GM12878 (cell line): ENCODE results near the gene RRBP1. TPM values are rescaled to one million over a fixed set of nuclear protein-coding genes. Genes with fewer than 3 reads are reported as not detected.
A peak's percentile ranks its signal among the peaks of the same experiment; 100 is the strongest.

Experiments
- ATAC-seq: fragments of 200-7000 bp; cut with Tn5 transposase; 3 replicates; pipeline ENCODE4 v1.9.1; 2020; ENCODE audit warnings: mild to moderate bottlenecking, moderate library complexity
- BruUV-seq: library from RNA; stranded (reverse); fragments of 400-500 nt; replicated peaks from 2 replicates; lab custom pipeline; 2021; lab: Mats Ljungman, UMichigan
- CTCF ChIA-PET: fragments of 300-600 bp; sonication (Branson Sonifier 250); formaldehyde crosslinking; extraction: SDS; loops from one replicate; lab custom pipeline; 2021; ENCODE audit warnings: inconsistent platforms; lab: Yijun Ruan, JAX
- POLR2A ChIA-PET: fragments of 350-600 bp; formaldehyde crosslinking; extraction: SDS; loops from one replicate; lab custom pipeline; 2021; ENCODE audit warnings: inconsistent platforms; lab: Charles Lee
- RAD21 ChIA-PET: fragments of 300-600 bp; sonication (Branson Sonifier 250); formaldehyde crosslinking; loops from one replicate; lab custom pipeline; 2023; ENCODE audit warnings: antibody characterized with exemption; ENCODE audit not compliant: unreplicated experiment; lab: Charles Lee
- SMC1A ChIA-PET: fragments of 300-600 bp; sonication (Branson Sonifier 250); formaldehyde crosslinking; loops from one replicate; lab custom pipeline; 2023; ENCODE audit not compliant: unreplicated experiment, uncharacterized antibody; lab: Charles Lee
- DNase-seq: peaks from one replicate; pipeline ENCODE4 v3.0.0-alpha.2; 2011; ENCODE audit warnings: low read depth, low spot score
- FAIRE-seq: peaks from 3 replicates; lab custom pipeline; 2011; peaks lifted over from hg19 to GRCh38; lab: Jason Lieb, UNC
- H2AFZ ChIP-seq: 2 replicates; pipeline ENCODE4 v1.6.0; 2011; ENCODE audit warnings: low read depth, low read length, control low read depth; ENCODE audit not compliant: control insufficient read depth
- H3K27ac ChIP-seq: 2 replicates; pipeline ENCODE4 v1.5.1; 2011; ENCODE audit warnings: control low read depth; ENCODE audit not compliant: control insufficient read depth, insufficient read depth
- H3K27me3 ChIP-seq, 2 experiments: replicated peaks in 1 of 2; 2 replicates each; pipeline versions ENCODE4 v1.6.0 to v1.6.1; 2011; ENCODE audit warnings: low read length in 1 of 2; ENCODE audit not compliant: control insufficient read depth in 2 of 2, insufficient read depth in 2 of 2
- H3K36me3 ChIP-seq, 2 experiments: 2 replicates each; pipeline ENCODE4 v1.5.1; 2011; ENCODE audit warnings: low read length in 1 of 2; ENCODE audit not compliant: control insufficient read depth in 2 of 2, insufficient read depth in 2 of 2
- H3K4me1 ChIP-seq: 2 replicates; pipeline ENCODE4 v1.6.1; 2011; ENCODE audit warnings: mild to moderate bottlenecking, low read length, moderate library complexity, mixed read lengths; ENCODE audit not compliant: control insufficient read depth, insufficient read depth
- H3K4me2 ChIP-seq: 2 replicates; pipeline ENCODE4 v1.6.0; 2011; ENCODE audit warnings: control low read depth; ENCODE audit not compliant: control insufficient read depth, insufficient read depth
- H3K4me3 ChIP-seq: fragments of 200-600 bp; sonication (generic); 2 replicates; pipeline ENCODE4 v1.5.1; 2016
- H3K79me2 ChIP-seq: 2 replicates; pipeline ENCODE4 v1.6.0; 2011; ENCODE audit warnings: low read length; ENCODE audit not compliant: control insufficient read depth, insufficient read depth
- H3K9ac ChIP-seq: 2 replicates; pipeline ENCODE4 v1.8.0; 2011; ENCODE audit warnings: low read length, control low read depth, mixed read lengths; ENCODE audit not compliant: control insufficient read depth, insufficient read depth
- H3K9me3 ChIP-seq: replicated peaks from 3 replicates; pipeline ENCODE4 v1.5.1; 2011; ENCODE audit warnings: mild to moderate bottlenecking, low read length; ENCODE audit not compliant: control insufficient read depth, insufficient read depth
- H4K20me1 ChIP-seq: 2 replicates; pipeline ENCODE4 v1.6.0; 2011; ENCODE audit not compliant: control insufficient read depth, insufficient read depth
- IKZF1 ChIP-seq: fragments of 450-650 bp; conservative IDR thresholded peaks from 2 replicates; pipeline ENCODE4 v1.6.1; 2017; ENCODE audit warnings: antibody characterized with exemption, mild to moderate bottlenecking
- IRF4 ChIP-seq: IDR thresholded peaks from 2 replicates; pipeline ENCODE4 v1.6.1; 2011; ENCODE audit warnings: low read depth, low read length
- NR2C2 ChIP-seq: IDR thresholded peaks from 2 replicates; pipeline ENCODE4 v1.6.1; 2011; ENCODE audit warnings: borderline replicate concordance, low read depth; ENCODE audit not compliant: control insufficient read depth, insufficient read length
- SRF ChIP-seq, 2 experiments: IDR thresholded peaks; 2 replicates each; pipeline ENCODE4 v1.6.1; 2011; ENCODE audit warnings: low read depth in 2 of 2, low read length in 2 of 2, mild to moderate bottlenecking in 1 of 2, moderate library complexity in 1 of 2
- WGBS: methylation state at CpG from one replicate; pipeline ENCODE4 v1.1.6; 2016; ENCODE audit warnings: low lambda C conversion rate; ENCODE audit not compliant: insufficient replicate concordance, insufficient coverage; ENCODE audit errors: missing lambda C conversion rate; 5-methylcytosine and 5-hydroxymethylcytosine counted together
- in situ Hi-C: fragments of 300-500 bp; cut with MboI; formaldehyde crosslinking; loops from 9 replicates; pipeline ENCODE4 v1.14.3; 2018; ENCODE audit warnings: mixed read lengths
- intact Hi-C: fragments of 100-400 bp; cut with micrococcal nuclease; formaldehyde crosslinking; loops from one replicate; pipeline ENCODE4 v1.14.2; 2022; ENCODE audit not compliant: unreplicated experiment
- polyA plus RNA-seq, 11 experiments: library from polyadenylated mRNA; depleted of rRNA in 4 of 11; unstranded in 6 of 11; stranded (reverse) in 5 of 11; fragments of >200 nt; fragmentation: Nextera tagmentation in 4 of 11; fragmentation: Illumina TruSeq in 1 of 11; extraction: Ambion mirVana in 4 of 11; extraction: Trizol in 1 of 11; gene quantifications; 1 replicate in 1 of 11; 2 replicates in 10 of 11; pipeline versions ENCODE4 v1.2.1 to v1.2.3, GENCODE V29; 2011 to 2016; ENCODE audit warnings: inconsistent platforms in 2 of 11, missing spikeins in 2 of 11, low read depth in 1 of 11
- total RNA-seq, 4 experiments: library from RNA; depleted of rRNA in 3 of 4; stranded (reverse); fragments of >200 nt in 3 of 4; fragmentation: Illumina TruSeq in 1 of 4; extraction: Trizol in 1 of 4; gene quantifications; 2 replicates each; pipeline versions ENCODE4 v1.2.1 to v1.2.3, GENCODE V29; 2013 to 2021

The RRBP1 gene
- total and polyA plus RNA-seq, 10 of the 15 experiments (the other 5 are each of a cell fraction or from before 2014, with no cell fraction given) = 1.2 to 57.4 (median 24.6) TPM

DNA sequence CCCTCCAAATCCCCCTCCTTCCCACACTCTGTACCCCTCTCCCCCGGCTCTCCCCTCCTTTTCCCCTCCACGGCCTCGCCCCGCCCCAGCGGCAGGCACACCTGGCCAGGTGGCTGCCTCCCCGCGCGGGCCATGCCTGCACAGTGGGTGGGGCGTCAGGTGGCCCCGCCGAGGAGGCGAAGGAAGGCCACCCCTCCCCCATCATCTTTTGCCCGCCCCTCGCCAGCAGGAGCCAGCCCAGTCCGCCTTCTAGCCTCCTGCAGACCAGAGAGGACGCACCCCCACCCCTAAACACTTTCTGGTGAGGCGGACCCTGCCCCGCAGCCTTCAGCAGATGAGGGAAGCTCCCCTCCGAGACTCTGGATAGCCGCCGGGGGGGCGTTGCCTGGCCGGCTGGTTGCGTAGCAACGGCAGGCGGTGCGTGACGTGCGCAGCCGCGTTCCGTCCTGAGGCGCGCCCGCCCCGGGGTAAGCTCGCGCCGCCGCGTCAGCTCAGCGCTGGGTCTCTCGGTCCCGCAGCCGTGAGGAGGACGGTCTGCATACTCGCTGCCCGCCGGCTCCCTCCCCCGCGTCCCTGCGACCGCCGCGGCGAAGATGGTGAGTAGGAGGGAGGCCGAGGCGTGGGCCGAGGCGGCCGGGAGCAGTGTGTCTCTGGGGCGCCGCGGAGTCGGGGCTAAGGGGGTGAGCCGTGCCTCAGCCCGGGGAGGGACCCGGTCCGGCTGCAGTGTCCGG, 112.3 kb downstream of the RRBP1 start, which contains the start of gene DSTN (continued):
- no peak for TF ChIP-seq NR2C2

GRCh38 chr20:17568972-17569521, 113.0 kb downstream of the RRBP1 start:
- no TSS peak for BruUV-seq
- ChIA-PET SMC1A (interaction anchor here (0.7 to 1.1 kb wide), 2 partner anchors 64 to 113 kb away, joined by 3 read pairs; partner anchors contain the start of gene RRBP1), POLR2A (no interaction called here), CTCF (interaction anchor here (2.9 kb wide), 2 partner anchors 114 to 370 kb away, joined by 8 to 16 read pairs; partner anchors contain the start of gene RRBP1), RAD21 (interaction anchor here (0.7 to 2.4 kb wide), 3 partner anchors 21 to 112 kb away, joined by 3 to 18 read pairs (median 4); partner anchors contain the start of gene RRBP1)
- DNase-seq = no peak
- peak overlapping the region; percentile 45 for H2AFZ ChIP-seq
- H3K4me2 ChIP-seq = peak overlapping the region; percentile 77; the same call in 1 of the 2 replicates
- no peaks in the 10 kb centered on the region for H4K20me1 ChIP-seq
- in situ Hi-C loops (no loop called here), intact Hi-C loops (no loop called here)
- no peak overlapping the region for H3K27ac ChIP-seq
- 19% methylated on average over 24 of the region's 38 CpGs for WGBS
- H3K9ac ChIP-seq = peak overlapping the region; percentile 22; the same call in 1 of the 2 replicates
- no peak for FAIRE-seq
- no peaks in the 10 kb centered on the region for H3K27me3 ChIP-seq
- no peak for ATAC-seq
- peaks cover 4% of the 10 kb centered on the region for H3K4me1 ChIP-seq
- no peaks in the 10 kb centered on the region for H3K9me3 ChIP-seq
- peaks cover 11% of the 10 kb centered on the region for H3K79me2 ChIP-seq
- no peaks in the 10 kb centered on the region for H3K36me3 ChIP-seq
- peak overlapping the region; percentile 56; the same call in 1 of the 2 replicates for H3K4me3 ChIP-seq
- TF ChIP-seq IRF4 (no peak), IKZF1 (peak; percentile 19; the same call in 1 of the 2 replicates), SRF (IDR thresholded peaks at IDR 0.05; ENCODE audit: low read depth in 2 of 2, low read length in 2 of 2) (peak in 1 of 2 experiments; percentile 47; a peak in 1 of 4 replicates)
